ENCODE data around the gene PPARD.
"Not testable (repeated sequence)": the region's sequence is repeated elsewhere in the genome, so short reads cannot be mapped to it uniquely, and the experiment has no call there.

PPARD gene

DNA sequence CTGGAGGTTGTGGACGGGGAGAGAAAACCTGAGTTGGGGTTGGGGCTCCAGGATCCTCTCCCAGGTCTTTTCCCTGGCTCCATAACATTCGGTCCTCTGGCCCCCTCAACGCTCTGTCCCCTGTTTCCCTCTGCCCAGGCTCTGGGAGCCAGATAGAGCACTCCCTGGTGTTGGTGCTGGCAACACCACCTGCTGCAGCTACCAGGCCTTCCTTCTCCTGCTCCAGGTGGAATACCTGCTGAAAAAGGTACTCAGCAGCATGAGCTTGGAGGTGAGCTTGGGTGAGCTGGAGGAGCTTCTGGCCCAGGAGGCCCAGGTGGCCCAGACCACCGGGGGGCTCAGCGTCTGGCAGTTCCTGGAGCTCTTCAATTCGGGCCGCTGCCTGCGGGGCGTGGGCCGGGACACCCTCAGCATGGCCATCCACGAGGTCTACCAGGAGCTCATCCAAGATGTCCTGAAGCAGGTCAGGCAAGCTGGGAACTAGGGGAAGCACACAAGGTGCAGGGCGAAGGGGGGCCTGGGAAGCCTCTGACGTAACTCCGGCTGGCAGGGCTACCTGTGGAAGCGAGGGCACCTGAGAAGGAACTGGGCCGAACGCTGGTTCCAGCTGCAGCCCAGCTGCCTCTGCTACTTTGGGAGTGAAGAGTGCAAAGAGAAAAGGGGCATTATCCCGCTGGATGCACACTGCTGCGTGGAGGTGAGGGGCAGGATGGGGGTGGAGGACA is 30.1 kb upstream of the PPARD start:
- DNase-seq (ENCODE audit: low spot score) = no peak

DNA sequence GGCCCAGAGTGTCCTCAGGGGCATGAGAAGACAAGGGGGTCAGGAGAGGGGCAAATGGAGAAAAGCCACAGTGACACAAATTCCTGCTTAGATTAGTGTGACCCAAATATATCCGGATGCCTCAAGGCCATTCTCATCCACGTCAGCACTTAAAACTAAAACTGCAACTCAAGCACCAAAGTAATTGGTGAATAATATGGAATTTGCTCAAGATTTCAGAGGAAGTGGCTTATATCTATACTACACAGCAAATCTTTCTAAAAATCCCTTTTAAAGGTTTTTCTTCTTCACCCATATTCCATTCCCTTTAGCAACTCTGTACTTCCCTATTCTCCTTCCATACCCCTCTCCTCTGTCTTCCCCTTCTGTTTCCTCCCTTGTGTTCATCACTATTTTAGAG is 29.6 kb upstream of the PPARD start:
- no peak for DNase-seq (ENCODE audit: low spot score)

DNA sequence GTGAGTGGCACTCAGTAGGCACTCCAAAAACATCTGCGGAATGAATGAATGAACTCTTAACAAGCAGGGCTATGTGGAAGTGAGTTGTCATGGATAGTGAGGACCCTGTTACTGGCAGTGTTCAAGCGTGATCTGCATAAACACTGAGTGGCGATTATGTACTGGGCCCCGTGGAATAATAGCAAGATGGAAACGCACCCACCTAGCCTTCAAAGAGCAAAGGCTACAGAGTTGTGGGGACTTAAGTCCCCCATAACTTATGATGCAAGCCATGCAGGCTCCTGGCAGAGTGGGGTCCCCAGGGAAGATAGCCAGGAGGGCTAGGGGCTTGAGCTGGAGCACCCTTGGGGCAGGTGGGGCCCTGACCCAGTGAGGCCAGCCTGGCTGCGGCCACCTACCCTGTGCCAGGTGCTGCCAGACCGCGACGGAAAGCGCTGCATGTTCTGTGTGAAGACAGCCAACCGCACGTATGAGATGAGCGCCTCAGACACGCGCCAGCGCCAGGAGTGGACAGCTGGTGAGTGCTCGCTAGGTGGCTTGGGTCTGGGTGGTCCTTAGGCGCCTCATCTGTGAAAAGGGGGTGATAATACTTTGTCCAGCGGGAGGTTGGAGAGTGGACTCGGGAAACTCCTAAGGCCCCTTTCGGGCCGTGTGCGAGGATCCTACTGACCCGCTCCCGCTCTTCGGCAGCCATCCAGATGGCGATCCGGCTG is 24.7 kb upstream of the PPARD start:
- peak; percentile 29 for DNase-seq (ENCODE audit: low spot score)

DNA sequence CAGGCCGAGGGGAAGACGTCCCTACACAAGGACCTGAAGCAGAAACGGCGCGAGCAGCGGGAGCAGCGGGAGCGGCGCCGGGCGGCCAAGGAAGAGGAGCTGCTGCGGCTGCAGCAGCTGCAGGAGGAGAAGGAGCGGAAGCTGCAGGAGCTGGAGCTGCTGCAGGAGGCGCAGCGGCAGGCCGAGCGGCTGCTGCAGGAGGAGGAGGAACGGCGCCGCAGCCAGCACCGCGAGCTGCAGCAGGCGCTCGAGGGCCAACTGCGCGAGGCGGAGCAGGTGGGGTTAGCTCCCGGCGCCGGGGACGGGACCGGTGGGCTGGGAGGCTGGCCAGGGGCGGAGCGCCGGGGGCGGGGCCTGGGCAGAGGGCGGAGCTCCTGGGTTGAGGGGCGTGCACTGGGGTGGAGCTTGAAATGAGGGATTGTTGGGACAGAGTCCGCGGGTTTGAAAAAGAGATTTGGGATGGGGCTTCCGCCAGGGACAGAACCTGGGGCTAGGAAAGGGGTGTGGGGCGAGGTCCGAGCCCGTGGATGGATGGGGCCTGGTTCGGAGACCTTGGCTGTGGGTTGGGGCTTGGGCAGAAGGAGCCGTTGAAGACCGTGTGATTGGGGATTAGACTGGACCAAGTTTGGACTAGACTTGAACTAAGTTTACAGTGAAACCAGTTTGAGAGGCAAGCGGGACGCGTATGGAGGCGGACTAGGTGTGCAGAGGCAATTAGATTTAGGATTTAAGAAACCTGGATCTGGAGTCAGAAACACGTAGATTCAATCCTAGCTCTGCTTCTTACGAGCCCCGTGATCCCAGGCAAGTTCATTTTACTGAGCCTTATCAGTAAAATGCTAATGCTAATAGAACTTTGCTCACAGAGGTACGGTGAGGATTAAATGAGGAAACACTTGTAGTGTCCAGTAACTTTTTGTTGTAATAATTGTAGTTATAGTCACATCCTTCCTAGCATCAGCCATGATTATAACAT is 23.9 kb upstream of the PPARD start:
- peak; percentile 86 for DNase-seq (ENCODE audit: low spot score)

DNA sequence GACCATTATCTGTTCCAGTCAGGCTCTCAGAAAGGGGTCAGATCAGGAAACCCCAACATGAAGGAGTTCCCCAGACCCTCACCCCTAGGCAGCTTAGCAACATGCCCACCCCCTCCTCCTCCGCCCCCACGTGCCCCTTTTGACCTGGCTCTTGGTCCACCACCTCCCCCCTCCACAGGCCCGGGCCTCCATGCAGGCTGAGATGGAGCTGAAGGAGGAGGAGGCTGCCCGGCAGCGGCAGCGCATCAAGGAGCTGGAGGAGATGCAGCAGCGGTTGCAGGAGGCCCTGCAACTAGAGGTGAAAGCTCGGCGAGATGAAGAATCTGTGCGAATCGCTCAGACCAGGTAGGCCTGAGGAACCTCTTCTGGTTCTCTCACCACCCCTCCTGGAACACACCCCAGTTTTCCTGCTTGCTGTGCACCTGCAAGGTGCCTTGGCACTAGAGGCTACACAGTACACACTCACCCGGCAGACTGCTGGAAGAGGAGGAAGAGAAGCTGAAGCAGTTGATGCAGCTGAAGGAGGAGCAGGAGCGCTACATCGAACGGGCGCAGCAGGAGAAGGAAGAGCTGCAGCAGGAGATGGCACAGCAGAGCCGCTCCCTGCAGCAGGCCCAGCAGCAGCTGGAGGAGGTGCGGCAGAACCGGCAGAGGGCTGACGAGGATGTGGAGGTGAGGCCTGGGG is 22.9 kb upstream of the PPARD start:
- no peak for DNase-seq (ENCODE audit: low spot score)

DNA sequence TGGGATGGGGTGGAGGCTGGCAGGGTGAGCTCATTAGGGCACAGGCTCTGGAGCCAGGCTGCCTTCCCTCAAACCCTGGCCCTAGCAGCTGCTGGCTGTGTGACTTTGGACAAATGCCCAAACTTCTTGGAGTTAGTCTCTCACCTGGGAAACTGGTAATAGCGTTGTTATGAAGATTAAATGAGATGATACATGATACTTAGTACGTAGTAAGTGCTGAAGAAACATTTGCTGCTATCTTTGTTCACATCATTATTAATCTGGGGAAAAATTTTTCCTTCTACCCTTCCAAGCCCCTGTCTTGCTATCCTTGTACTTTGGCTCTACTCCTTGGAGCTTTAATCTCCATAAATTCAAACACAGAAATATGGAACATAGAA is 22.3 kb upstream of the PPARD start:
- DNase-seq (ENCODE audit: low spot score) = no peak

DNA sequence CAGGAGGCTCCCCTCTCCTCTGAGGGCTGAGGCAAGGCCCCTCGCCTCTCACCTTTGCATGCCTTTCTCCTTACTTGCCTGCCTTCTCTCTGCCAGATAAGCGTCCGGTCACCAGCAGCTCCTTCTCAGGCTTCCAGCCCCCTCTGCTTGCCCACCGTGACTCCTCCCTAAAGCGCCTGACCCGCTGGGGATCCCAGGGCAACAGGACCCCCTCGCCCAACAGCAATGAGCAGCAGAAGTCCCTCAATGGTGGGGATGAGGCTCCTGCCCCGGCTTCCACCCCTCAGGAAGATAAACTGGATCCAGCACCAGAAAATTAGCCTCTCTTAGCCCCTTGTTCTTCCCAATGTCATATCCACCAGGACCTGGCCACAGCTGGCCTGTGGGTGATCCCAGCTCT is 21.3 kb upstream of the PPARD start:
- no peak for DNase-seq (ENCODE audit: low spot score)

DNA sequence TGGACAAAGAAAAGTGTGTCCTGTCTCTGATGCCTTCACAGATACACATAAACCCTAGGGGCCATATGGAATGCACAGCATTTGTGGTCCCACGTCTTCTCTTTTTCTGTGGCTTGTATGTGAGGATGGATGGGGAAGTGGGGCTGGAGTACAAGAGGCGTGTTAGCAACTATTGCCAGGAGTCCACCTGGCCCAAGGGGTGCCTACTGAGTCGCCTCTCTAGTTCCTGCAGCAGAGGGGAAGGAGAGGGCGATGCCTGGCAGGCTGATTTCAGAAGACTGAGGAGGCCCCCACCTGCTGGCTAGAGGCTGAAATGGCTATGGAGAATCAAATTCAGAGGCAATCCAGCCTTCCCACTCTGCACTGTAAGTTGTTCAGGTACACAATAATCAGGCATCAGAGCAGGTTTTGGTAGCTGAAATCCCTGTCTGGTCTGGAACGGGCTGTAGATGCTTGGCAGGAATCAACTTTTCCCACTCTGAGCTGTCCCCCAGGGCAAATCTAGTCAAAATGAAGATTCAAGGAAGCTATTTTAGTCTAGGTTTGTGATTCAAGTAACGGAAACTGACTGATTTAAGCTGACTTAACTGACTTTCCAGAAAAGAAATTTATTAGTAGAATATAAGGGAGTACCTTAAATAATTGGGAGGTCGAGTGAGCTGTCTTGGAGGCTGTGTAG is 14.9 kb upstream of the PPARD start:
- DNase-seq (ENCODE audit: low spot score) = peak; percentile 62

DNA sequence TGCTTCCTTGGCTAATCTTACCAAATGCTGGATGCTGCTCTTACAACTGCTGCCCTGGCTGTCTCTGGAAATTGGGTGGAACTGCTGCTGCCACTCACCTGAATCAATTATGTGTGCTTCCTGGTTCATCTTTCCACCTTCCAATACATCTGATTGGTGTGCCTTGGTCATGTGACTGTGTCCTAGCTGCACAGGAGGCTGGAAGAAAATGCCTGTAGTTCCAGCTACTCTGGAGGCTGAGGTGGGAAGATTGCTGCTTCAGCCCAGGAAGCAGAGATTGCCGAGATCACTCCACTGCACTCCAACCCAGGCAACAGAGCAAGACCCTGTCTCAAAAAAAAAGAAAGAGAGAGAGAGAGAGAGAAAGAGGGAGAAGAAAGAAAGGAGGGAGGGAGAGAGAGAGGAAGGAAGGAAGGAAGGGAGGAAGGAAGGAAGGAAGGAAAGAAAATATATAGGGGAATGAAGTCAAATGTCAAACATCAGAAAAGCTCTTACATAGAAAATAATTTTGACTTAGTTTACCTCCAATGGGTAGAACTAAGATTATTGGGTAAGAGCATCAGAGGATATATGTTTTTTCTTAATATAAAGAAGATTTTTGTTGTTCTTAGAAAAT is 14.1 kb upstream of the PPARD start:
- no peak for DNase-seq (ENCODE audit: low spot score)

DNA sequence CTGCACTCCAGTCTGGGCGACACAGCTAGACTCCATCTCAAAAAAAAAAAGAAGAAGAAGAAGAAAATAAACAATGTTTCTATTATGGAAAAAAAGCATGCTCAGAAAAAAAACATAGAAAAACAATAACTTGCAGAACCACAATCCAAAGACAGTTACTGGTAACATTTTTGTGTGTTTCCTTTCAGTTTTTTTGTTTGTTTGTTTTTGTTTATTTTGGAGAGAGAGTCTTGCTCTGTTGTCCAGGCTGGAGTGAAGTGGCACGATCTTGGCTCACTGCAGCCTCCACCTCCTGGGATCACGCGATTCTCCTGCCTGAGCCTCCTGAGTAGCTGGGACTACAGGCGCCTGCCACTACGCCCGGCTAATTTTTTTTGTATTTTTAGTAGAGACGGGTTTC is 13.4 kb upstream of the PPARD start:
- DNase-seq (ENCODE audit: low spot score) = not testable (repeated sequence)

DNA sequence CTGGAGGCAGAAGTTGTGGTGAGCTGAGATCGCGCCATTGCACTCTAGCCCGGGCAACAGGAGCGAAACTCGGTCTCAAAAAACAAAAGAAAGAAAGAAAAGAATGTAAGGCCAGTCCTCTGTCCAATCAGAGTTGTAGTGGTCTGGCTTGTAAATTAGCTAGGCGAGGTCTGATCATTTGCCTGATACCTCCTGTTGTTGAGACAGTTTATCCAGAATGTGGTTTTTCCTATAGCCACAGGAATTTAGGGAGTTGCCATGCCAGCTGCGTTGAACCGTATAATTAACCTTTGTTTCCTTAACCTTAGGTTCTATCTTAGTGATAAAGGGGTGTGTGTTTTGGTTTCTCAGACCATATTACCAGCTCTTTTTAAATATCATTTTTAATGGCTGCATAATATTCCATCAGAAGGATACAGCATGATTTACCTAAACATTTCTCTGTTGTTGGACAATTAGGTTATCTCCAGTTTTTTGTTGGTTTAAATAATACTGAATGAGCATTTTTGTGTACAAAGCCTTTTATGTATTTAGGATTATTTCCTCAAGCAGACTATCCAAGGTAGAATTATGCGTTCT is 11.7 kb upstream of the PPARD start:
- no peak for DNase-seq (ENCODE audit: low spot score)

DNA sequence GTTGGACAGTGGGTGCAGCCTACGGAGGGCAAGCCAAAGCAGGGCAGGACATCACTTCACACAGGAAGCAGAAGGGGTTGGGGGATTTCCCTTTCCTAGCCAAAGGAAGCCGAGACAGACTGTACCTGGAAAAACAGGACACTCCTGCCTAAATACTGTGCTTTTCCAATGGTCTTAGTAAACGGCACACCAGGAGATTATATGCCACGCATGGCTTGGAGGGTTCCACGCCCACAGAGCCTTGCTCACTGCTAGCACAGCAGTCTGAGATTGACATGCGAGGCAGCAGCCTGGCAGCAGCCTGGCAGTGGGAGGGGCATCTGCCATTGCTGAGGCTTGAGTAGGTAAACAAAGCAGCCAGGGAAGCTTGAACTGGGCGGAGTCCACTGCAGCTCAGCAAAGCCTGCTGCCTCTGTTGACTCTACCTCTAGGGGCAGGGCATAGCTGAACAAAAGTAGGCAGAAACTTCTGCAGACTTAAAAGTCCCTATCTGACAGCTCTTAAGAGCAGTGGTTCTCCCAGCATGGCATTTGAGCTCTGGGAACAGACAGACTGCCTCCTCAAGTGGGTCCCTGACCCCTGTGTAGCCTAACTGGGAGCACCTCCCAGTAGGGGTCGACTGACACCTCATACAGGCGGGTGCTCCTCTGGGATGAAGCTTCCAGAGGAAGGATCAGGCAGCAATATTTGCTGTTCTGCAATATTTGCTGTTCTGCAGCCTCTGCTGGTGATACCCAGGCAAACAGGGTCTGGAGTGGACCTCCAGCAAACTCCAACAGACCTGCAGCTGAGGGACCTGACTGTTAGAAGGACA is 10.1 kb upstream of the PPARD start:
- peak; percentile 28 for DNase-seq (ENCODE audit: low spot score)

DNA sequence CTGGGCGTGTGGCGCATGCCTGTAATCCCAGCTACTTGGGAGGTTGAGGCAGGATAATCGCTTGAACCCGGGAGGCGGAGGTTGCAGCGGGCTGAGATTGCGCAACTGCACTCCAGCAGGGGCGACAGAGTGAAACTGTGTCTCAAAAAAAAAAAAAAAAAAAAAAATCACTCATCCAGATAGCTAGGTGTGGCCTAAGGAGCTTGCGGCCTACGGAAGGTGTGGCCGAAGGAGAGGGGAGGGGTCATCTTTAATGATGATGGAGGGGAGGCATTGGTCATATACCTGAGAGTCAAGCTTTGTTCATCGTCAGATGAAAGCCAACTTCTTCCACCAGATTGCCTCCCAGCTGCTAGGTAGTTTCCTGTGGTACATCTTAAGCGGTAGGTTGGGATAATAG is 801 bp upstream of the PPARD start:
- DNase-seq (ENCODE audit: low spot score) = no peak

DNA sequence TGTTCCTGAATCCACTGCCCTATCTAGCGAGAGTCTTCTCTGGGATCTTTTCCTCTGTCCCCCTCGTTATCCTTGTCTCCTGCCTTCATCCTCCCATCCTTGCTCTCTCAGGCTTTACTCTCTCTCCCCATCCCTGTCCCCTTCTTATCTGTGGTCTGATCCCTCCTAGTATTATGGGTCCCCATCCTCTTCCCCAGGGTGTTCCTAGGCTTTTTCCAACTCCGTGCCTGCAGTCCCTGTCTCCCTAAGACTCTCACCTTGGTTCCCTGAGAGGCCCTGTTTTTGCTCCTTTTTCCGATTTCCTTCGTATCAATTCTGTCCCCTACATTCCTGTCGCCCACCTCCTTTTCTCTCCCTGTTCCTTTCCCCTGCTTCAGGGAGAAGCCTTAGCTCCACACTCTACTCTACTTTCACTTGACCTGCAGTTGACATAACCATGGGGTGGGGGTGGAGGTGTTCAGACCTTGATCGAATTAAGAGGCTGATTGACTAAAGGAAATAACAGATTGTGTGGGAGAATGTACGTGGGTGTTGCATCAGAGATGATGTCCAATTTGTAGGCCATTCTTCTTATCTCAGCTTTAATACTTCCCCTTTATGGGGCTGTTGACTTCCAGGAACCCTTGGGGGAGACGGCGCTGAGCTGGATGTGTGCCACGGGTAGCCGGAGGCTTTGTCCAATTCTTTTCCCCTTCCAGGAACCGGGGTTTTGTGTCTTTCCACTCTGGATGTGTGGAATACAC is 905 bp downstream of the PPARD start:
- DNase-seq (ENCODE audit: low spot score) = peak; percentile 19

DNA sequence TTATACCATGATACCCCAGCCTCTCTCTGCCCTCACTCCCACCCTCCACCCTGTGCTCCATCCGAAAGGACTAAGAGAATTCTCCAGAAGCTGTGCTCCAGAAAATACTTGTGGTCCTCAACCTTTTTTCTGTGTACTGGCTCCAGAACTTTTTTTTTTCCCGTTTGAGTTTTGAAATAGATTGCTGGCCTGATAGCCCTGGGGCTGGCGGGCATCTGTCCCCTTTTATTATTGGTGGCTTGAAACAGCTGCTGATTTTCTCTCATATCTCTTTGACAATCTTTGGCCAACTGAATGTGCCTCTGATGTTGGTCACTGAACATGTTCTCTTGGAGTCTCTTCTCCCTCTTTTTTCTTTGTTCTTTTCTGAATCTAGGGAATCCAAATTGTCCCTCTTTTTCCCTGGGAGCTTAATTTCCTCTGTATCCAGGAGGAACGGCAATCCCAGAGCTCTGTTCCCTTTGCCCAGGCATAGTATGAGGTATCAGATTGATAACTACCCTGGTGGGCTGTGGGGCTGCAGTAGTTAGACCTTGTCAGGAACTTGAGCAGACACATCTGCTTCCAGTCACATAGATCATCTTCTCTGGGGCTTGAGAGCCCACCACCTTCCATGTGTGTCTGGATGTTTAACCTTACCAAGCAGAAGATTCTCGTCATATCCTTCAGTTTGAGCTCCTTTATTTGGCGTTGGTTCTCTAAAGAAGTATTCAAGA is 1.6 kb downstream of the PPARD start:
- DNase-seq (ENCODE audit: low spot score) = no peak

DNA sequence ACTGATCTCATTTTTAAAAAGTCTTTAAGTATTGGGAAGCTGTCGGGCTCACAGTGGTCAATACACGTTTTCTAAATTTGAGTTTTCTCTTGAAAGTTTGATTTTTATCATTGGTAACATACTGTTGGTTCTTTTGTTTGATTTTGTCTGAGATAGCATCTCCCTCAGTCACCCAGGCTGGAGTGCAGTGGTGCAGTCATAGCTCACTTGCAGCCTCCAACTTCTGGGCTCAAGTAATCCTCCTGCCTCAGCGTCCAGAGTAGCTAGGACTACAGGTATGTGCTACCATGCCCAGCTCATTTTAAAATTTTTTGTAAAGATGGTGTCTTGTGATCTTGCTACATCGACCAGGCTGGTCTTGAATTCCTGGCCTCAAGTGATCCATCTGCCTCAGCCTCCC is 9.1 kb downstream of the PPARD start:
- DNase-seq (ENCODE audit: low spot score) = no peak

DNA sequence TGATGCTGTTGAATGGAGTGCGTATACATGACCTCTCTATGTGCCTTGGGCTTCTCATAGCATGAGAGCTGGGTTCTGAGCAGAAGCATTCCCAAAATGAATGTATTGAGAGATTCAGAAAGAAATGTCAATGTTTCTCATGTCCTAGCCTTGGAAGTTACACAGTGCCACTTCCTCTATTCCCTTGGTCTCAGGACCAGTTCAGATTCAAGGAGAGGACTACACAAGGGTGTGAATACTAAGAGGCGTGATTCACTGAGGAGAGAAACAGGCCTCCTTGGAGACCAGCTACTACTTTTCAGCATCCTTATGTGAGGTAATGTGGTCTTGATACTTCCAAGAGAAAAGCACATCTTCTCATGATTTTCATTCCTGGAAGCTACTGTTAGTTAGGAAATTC is 10.4 kb downstream of the PPARD start:
- no peak for DNase-seq (ENCODE audit: low spot score)

DNA sequence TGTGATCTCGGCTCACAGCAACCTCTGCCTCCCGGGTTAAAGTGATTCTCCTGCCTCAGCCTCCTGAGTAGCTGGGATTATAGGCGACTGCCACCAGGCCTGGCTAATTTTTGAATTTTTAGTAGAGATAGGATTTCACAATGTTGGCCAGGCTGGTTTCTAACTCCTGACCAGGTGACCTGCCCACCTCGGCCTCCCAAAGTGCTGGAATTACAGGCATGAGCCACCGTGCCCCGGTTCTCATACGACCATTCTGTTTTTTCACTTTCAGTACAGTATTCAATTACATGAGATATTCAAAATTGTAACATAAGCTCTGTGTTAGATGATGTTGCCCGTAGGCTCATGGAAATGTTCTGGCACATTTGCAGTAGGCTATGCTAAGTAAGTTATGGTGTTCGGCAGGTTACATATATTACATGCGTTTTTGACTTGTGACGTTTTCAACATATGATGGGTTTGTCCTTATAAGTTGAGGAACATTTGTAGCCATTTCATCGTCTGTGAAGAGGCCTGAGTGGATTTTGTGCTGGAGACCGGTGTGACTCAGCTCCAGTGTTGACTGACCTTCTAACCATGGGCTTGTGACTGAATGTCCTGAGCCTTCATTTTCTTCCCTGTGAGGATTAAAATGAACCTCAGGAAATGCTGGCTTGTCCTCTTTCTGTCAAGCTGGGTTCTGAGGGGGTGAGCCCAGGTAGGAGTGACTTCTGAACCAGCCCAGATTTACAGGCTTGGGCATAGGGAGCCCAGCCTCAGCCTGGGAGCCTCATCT is 12.2 kb downstream of the PPARD start:
- no peak for DNase-seq (ENCODE audit: low spot score)

All from HuH-7 (cell line).